ENCODE results near the gene TRPC3.

DNA sequence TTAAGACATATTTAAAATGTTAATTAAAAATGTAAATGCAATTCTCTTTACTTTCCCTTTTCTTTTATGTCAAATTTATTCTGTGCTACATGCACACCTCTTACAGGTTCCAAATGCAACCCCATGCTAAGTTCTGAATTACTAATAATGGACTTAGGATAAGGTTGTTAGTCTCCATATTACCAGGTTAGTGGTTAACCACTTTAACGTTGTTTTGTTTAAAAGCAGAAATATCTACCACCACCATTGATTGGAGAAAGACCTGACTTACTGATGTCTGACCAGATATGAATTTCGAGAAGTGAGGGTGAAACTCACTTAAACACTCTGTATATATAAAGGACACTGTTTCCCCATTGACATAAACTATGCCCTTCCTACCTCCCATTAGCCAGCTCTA, 6.9 kb upstream of the TRPC3 start:
- TF ChIP-seq ZNF274 (IDR thresholded peaks at IDR 0.05; ENCODE audit: low read depth, low read length) (no peak), SUZ12 (IDR thresholded peaks at IDR 0.05; ENCODE audit: extremely low read depth, insufficient read depth, insufficient read length) (no peak)
